NCI-H69 (cell line): Measurements from ENCODE around the gene SUSD6.

Experiments used
- DNase-seq: peaks from one replicate; lab custom pipeline; 2025; lab: John Stamatoyannopoulos, UW

SUSD6 gene, protein sequence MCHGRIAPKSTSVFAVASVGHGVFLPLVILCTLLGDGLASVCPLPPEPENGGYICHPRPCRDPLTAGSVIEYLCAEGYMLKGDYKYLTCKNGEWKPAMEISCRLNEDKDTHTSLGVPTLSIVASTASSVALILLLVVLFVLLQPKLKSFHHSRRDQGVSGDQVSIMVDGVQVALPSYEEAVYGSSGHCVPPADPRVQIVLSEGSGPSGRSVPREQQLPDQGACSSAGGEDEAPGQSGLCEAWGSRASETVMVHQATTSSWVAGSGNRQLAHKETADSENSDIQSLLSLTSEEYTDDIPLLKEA

DNA sequence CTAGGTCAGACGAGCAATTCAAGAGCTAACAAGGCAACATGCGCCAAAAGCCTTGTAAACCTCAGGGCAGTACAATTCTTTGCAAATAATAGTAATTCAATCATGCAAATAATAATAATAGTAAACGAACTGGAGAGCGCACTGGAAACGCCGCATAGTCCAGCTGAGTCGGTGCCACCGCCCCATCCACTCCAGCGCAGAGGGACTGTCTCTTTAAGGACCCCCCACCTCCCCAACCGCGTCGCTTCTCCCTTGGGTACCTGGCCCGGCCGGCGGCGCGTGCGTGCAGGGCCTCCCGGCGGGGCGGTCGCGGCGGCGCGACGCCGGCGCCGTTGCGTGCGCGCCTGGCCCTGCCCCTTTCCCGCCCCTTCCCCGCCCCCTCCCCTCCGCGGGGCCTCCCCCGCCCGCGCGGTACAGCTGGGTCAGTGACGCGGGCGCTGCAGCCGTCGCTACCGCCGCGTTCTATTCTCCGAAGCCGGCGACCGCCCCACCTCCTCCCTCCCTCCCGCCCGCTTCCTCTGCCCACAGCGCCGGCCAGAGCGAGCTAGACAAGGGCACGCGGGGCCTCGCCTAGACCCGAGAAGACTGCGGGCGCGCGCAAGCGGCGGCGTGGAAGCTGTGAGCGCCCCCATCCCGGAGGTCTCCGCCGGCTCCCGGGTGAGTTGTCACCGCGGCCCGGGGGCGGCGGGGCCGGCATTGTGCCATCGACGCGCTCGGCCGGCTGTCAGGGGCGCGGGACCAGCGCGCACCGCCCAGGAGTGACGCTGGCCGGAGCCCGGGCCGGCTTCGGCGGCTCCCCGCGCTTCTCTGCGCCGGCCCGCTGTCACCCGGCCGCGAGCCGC is at the start of gene SUSD6:
TSS of gene SUSD6 (plus strand) at position 425 of the 842 bp plus-strand sequence. CDS start 46,997 bp downstream, outside the sequence.
- DNase-seq = peak; percentile 99

DNA sequence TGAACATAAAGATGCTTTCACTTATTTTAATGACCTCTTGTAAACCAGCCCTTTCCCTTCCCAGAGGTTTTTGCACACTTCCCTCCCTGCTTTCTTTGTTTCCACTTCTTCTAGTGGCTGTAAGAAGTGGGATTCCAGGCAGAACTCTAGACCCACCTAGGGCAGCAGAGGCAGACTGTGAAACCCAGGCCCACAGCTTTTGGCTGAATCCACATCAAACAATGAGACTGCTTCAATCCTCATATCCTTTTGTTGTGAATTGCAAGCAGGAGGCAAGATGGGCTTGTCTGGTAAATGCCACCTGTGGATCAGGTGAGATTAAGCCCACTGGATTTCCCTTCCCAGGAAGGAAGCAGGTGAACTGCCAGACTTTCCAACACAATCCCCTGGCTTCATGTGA is 49.5 kb upstream of the SUSD6 start:
- peak; percentile 9 for DNase-seq

DNA sequence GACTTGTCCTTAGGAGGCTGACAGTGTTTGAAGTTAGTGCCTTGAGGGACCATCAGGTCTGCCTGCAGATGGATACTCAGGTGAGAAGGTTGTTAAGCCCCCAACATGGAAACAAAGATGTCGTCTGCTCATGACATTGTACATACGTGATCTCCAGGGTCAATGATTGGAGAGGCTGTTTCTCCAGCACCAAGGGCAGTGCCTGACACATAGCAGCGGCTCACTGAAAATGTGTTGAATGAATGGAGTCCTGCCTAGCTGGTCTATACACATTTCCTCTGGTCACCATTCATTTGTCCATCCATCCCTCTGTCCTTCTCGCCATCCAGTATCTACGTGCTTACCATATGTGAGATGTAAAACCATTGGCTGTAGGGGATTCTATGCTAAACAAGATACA is 43.8 kb upstream of the SUSD6 start:
- DNase-seq = no peak

DNA sequence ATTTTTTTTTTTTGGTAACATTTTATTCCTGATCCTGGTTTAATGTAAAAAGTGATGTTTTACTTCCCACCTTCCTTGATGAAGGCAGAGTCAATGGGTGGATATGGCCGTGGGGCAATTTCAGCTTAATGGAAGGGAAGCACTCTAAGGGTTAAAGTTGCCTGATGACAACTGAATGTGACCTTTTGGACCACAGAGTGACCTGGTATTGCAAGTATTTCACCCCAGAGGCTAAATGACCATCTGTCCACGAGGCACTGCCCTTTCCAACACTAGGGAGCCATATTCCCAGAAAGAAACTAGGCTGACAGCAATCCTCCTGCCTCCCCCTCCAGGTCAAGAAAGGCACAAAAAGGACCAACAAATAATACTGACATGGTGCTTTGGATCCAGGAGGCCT is 41.5 kb upstream of the SUSD6 start:
- no peak for DNase-seq

DNA sequence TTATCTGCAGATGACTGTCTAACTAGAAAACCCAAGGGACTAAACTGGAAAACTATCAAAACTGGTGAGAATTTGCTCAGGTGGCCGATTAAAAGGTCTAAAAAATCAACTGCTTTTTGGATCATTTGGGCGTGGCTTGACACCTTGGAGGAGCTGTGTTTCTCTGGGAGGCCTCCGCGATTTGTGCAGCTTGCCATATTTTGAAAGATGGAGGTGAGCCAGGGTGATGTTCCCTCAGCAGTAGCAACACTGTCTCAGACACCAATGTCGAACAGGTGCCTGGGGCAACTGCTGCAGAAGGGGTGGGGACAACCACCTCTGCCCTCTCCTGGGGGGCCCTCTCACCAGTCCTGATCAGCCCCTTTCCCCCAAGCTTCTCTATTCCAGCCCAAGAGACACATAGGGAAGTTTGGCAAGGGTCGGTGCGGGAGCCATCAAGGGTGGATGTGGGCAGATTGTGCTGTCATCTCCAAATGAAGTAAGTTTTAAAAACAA is 40.5 kb upstream of the SUSD6 start:
- no peak for DNase-seq

DNA sequence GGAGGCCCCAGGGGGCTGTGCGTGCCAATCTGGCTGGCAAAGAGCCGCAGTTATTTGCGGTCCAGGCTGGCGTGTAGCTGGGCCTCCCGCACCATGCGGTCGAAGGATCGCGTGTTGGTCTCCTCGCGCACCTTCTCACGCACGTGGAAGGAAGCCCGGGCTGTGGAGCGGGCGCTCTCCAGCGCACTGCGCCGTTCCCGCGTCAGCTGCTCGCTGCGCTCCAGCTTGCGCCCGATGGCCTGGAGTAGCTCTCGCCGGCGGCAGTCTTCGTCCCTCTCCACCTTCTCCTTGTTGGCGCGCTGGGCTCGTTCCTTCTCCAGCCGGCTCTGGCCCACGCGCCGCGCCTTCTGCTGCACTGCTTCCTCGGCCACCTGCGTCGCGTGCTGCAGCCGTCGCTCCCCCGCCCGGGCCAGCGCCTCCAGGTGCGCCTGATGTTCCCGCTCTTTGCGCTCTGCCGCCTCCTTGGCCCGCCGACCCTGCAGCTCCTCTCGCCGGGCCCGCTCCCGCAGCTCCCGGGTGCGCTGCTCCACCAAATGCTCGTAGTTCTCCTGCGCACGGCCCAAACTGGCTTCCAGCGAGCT is 39.9 kb upstream of the SUSD6 start:
- no peak for DNase-seq

DNA sequence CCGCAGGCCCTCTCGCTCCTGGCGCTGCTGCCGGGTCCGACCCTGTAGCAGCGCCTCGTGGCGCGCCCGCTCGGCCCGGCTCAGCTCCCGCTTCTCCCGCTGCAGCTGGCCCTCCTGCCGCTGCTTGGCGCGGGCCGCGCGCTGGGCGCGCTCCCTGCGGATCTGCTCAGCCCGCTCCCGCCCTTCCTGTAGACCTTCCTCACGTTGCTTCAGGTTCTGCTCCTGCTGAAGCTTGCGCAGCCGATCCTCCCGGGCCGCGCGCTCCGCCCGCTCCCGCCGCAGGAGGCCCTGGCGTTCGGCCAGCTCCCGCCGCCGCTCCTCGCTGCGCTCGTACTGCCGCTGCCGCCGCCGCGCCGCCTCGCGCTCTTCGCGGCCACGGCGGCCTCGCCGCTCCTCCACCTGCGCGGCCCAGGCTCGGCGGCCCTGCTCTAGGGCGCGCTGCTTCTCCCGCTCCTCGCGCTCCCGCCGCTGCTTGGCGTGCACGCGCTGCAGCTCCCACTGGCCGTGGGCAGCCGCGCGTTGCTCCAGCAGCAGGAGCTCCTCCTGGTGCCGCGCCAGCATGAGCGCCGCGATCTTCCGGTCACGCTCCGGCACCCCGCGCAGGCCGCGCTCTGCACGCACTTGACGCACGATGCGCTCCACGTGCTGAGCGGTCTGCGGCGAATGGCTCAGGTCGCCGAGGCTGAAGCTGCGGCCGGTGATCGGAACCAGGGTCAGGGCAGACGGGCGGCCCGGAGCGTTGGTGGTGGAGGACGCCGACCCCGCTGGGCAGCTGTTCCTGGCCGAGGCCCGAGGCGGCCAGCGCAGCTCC is 39.2 kb upstream of the SUSD6 start:
- no peak for DNase-seq

DNA sequence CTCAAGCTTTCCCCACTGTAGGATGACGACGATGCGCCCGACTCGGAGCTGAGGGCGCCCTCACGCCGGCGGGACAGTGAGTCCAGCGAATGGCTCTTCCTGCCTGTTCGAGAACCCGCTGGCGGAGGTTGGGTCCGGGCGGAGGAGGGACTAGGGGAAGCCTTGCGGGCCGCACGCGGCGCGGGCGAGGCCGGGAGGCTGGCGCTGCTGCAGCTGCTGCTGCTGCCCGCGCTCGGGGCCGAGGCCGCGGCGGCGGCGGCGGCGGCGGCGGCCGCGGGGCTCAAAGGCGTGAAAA is 38.6 kb upstream of the SUSD6 start:
- DNase-seq = no peak

DNA sequence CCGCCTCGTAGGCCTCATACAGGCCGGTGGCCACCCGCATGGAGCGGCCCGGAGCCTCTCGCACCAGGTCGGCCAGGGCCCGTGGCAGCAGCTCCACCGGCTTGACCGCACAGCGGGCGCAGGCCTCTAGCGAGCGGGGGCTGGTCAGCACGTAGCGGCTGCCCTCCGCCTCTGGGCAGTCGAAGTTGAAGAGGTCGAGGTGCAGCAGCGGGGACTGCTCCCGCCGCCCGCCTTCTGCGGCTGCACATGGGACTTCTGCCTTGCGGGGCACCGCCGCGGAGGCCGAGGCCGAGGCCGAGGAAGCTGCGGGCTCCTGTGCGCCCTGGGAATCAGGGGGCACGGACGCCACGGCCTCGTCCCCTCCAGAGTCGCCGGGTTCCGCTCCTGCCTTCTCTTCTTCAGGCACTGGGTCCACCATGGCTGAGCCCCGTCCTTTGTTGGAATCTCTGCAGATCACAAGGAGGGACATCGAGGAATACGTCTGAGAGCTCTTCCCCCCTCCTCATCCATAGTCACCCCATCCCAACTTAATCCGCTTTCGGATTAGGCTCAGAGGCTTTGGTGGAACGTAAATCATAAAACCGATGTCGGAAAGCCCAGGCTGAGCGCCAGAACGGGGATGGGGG is 38.1 kb upstream of the SUSD6 start:
- DNase-seq = no peak

DNA sequence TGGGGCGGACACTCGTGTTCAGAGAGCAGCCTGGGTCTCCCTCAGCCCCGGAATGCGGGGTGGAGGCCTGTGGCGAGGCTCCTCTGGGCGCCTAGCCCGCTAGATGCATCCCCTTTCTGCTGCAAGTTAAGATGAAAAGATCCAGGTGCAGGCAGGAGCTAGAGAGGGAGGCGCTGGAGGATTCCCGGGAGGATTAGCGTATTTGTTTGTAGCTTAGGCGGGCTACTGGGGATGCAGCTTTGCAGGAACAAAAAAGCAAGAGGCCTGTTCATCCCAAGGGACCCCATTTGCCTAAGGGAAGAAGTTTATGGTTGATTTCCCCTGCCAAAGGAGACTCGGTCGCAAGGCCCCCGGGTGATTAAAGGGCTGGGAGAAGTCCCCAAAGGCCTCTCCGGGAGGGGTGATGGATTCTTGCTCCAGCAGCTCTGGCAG is 37.5 kb upstream of the SUSD6 start:
- peak; percentile 93 for DNase-seq

DNA sequence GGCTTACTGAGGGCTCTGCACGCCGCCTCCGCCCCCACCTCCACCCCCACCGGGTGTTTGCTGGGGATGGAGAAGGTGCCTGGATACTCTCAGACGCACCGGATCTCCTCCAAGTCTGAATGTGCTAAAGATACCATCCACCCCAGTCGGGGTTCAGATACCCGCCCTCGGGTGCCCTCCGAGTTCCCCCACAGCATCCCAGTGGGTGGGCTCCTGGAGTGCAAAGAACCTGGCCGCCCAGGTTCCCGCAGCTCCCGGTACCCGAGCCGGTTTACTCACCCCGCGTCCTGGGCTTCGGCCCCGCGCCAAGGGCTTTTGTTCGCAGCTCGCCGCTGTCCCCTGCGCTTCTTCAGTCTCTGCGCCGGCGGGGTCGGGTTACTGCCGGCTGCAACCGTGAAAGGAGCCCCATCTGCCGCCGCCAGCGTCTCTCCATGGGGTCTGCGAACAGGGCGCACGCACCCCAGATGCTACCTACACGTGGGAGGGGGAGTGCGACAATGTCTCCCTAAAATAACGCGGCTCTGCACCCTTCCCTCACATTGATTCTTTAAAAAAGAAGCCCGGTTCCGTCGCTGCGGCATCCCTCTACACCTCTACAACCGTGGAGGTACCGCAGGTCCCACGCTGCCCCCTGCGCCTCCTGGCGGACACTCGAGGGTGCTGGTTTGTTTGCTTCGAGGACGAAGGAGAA is 37.0 kb upstream of the SUSD6 start, which contains the start of gene CCDC177:
TSS of gene CCDC177 (minus strand) at position 609 of the 691 bp plus-strand sequence. CDS start 1,249 bp downstream, outside the sequence.
- peak; percentile 94 for DNase-seq

DNA sequence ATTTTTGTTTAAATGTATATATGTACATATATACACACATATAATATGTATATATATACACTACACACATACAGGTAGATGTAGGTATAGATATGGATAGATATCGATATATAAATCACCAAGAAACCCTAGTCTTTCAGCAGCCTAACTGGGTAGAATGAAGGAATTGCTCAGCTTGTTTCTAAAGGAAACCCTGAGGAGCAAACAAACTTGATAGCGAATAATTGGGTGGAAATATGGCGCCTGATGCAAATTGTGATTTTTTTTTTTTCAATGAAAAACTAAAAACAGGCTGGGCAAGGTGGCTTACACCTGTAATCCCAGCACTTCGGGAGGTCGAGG is 36.5 kb upstream of the SUSD6 start:
- no peak for DNase-seq

DNA sequence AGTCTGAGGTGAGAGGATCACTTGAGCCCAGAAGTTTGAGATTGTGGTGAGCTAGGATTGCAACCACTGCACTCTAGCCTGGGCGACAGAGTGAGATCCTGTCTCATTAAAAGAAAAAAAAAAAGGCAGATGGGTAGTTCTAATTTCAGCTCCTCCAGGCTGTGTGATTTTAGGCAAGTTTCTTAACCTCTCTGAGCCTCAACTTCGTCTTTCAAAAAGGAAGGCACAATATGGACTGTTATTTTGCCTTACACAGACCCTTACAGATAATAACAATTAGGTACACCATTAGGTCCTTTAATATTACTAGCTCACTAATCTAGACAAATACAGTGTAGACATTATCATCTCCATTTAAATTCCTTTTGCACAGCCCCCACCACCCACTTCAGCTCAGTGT is 31.9 kb upstream of the SUSD6 start:
- no peak for DNase-seq

DNA sequence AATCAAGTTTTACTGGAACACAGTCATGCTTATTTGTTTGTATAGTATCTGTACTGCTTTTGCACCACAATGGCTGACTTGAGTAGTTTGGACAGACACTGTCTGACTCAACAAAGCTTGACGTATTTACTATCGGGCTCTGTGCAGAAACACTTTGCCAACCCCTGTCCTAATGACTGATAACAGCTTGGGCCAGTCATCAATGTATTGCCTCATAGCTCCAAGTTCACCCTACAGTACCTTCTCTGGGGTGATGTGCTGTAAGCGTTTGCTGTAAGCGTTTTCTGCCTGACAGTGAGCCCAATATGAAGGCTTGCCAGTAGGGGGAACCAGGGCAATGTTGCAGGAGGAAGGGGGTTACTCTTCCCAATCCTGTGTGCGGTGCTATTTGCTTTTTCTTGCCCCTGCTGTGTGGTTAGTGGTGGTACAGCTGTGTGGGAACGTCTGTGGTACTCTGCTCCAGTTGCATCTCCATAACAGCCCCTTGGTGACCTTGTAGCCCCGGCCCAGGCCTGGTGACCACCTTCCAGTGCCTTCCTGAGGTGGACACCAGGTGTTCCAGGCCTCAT is 31.3 kb upstream of the SUSD6 start:
- DNase-seq = peak; percentile 85

DNA sequence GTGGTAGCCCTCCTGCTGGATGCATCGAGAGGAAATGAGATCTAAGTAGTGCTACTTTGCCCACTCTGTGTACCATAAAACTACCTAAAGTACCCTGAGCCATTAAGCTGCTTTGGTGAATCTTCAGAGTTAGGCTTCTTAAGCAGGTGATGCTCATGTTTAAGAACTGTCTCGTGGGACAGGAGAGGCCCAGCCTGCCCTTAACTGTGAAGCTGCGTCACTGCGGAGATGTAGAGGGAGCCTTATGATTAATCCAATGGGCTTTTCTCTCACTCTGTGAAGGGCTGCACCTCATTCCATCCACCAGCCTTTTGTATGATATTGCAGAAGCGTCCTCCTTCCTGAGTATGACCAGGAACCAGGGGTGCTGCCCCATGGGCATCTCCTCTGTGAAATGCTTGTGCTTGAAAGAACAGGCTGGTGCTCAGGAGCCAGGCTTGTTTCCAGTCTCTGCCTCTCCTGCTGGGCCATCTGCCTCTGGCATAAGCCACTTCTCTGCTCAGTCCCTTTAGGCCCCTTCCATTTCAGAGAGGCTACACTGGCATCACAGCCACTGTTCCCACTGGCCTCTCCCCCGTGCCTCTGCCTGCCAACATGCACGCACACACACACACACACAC is 30.0 kb upstream of the SUSD6 start:
- no peak for DNase-seq

DNA sequence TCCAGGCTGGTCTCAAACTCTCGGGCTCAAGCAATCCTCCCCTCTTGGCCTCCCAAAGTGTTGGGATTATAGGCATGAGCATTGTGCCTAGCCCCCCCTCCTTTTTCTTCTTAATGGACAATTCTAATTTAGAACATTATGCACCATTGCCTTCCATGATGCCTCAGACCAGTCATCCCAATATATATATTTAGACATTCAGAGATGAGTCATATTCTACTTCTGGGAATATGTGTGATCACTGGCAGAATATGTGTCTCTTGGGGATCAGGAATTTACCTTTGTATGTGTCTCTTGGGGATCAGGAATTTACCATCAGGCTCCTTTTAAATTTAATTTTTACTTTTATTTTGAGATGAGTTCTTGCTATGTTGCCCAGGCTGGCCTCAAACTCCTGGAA is 29.2 kb upstream of the SUSD6 start:
- DNase-seq = no peak

DNA sequence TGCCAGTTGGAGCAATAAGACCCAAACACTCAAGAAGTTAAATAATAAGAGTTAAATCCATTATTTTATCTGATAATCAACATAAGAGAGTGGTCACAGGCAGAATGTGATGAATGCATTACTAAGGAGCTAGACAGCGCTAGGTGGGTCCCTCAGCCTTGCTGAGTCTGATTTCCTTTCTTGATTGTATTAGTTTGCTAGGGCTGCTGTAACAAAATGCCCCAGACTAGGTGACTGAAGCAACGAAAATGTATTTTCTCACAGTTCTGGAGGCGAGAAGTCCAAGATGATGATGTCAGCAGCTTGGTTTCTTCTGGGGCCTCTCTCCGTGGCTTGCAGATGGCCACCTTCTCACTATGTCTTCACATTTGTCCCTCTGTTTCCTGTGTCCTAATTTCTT is 28.6 kb upstream of the SUSD6 start:
- DNase-seq = no peak

DNA sequence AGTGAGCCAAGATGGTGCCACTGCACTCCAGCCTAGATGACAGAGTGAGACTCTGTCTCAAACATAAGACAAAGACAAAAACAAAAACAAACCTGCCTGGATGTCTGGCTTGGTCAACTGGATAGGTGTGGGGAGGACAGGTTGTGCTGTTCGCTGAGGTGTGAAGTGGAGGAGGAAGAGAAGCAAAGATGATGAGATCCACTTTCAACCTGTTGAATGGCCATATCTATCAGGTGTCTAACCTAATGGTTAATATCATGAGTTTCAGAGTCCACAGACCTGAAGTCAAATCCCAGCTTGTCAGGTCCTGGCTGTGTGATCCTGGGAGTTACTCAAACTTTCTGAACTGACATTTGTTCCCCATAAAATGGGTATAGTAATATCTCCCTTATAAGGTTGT is 27.0 kb upstream of the SUSD6 start:
- no peak for DNase-seq

DNA sequence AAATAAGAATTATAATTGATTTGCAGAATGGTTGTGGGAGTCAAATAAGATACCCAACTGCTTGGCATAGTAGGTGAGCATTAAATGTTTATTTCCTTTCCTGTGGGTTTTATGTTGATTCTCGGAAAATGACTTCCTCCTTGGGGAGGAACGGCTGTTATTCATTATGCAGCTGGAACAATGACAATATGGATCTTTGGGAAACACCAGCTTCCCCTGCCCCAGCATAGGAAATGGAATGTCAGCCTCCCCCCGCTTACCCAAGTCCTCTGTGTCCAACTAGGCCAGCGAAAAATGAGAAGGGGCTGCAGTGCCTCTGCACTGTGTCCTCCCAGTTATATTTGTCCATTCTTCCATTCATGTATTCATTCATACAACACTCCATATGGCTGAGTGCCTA is 25.0 kb upstream of the SUSD6 start:
- no peak for DNase-seq

DNA sequence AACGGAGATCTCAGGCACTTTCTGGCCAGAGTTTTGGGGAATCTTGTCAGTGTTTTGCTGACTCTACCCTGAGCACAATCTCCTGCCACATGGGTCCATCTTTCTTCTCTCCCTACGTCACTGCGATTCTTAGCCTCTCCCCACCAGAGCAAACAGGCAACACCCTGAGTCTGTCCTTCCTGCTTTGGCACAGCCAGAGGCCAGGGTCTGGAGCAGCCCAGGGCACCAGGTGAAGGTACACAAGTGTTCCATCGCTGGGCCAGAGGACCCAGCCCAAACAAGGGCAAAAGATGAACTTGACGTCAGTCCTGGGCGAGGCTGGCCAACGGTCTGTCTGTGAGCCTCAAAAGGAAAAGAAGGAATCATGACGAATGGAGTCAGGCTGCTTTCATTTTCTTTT is 24.0 kb upstream of the SUSD6 start:
- DNase-seq = no peak
